ENCODE data around the gene IL23R. TPM values are rescaled to one million over a fixed set of nuclear protein-coding genes. Genes with fewer than 3 reads are reported as not detected.

Gene IL23R
- polyA plus RNA-seq, 12 donors: 0.04 to 0.37 (median 0.08) TPM; not detected in 7

DNA sequence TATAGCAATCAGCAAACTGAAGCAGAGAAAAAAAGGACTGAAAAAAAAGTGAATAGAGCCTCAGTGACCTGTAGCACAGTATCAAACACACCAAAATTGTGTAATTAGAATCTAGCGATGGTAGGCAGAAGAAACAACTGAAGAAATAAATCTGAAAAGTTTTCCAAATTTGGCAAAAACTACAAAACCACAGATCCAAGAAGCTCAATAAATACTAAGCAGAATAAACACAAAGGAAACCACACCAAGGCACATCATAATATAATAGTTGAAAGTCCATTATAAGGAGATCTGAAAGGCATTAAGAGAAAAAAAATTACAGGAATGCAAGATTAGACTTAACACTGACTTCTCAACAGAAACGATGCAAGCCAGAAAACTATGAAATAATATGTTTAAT lies 134.3 kb downstream of the IL23R start:
- DNase-seq: no peak

DNA sequence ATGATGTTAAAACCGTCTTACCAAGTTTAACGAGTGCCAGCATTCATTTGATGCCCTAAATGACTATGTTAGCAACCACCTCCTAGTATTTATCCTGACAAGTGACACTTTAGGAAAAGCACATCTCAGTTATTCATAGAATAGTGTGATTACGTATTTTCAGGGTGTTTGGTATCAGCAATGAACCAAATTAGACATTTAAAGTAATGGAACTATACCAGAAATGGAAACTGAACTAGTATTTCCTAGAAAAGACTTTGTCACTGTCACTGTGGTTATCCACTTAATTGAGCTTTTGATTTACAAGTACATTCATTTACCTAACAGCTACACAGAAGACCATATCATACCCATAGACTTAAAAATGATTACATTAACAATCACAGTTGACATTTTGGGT lies 137.8 kb downstream of the IL23R start:
- DNase-seq: no peak

DNA sequence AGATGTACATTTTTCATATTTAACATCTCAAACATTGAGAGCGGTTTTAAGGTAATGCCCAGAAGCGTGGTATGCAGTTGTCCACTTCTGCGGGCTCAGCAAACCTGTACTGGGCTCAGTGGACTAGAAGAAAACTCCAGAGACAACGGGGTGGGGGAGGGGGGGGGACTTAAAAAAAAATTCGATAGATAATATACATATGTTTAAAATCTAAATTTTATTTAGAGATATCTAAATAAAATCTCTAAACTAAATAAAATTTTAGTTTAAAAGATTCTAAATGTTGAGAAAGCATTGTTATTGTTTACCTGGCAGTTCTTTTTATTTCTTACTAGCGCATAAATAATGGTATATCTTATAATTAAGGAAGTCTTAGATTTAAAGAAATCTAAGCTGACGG lies 140.3 kb downstream of the IL23R start:
- no peak for DNase-seq

DNA sequence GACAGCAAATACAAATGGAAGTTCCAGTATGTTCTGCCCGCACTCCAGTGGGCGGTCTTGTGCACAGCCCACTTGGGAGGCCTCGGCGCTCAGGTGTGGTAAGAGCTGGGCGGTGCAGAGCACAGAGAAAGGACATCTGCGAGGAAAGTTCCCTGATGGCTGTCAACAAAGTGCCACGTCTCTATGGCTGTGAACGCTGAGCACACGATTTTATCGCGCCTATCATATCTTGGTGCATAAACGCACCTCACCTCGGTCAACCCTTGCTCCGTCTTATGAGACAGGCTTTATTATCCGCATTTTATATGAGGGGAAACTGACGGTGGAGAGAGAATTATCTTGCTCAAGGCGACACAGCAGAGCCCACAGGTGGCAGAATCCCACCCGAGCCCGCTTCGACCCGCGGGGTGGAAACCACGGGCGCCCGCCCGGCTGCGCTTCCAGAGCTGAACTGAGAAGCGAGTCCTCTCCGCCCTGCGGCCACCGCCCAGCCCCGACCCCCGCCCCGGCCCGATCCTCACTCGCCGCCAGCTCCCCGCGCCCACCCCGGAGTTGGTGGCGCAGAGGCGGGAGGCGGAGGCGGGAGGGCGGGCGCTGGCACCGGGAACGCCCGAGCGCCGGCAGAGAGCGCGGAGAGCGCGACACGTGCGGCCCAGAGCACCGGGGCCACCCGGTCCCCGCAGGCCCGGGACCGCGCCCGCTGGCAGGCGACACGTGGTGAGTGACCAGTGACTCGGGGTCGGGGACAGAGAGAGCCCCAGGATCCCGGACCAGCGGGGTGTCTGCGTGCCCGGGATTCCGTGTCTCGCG lies 141.2 kb downstream of the IL23R start, which contains the start of gene IL12RB2:
IL12RB2 (plus strand) TSS at position 623 of the 810 bp plus-strand sequence. CDS start 12,496 bp downstream, outside the sequence.
- DNase-seq: no peak

DNA sequence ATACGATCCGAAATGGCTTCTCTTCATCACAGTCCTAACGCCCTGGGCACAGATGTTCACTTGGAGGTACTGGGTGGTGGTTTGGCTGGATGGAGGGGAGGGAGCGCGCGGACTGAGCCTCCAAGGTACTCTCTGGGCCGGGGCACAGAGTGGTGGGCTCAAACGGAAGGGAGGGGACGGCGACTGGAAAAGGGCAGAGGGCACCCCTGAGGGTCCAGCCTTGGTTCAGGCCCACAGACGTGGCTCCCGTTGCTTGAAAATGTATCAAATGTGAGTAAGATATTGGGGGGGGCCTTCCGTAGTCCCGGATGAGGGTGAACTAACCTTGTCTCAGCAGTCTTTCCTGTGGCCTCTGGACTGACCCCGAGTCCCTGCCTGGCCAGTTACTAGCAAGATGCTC lies 141.9 kb downstream of the IL23R start:
- no peak for DNase-seq

Other genes starting within 250 kb of the IL23R start
- 1 to 10 TPM in 10 of 12 donors, not detected in 2; 3.0 to 5.2 (median 3.9) TPM for gene DNAI4, start 241.6 kb upstream of the IL23R start, polyA plus RNA-seq (ENCODE audit: insufficient read length in 12 of 12)
- 100 to 1,000 TPM in 1 of 12 donors, 10 to 100 TPM in 11; 23.0 to 116 (median 25.9) TPM for gene MIER1, start 241.5 kb upstream of the IL23R start, polyA plus RNA-seq (ENCODE audit: insufficient read length in 12 of 12)
- 10 to 100 TPM in 1 of 12 donors, 1 to 10 TPM in 10, not detected in 1; 7.1 to 14.7 (median 8.7) TPM for gene SLC35D1, start 112.3 kb upstream of the IL23R start, polyA plus RNA-seq (ENCODE audit: insufficient read length in 12 of 12)
- not detected for gene C1orf141, start 31.5 kb upstream of the IL23R start, polyA plus RNA-seq (ENCODE audit: insufficient read length in 12 of 12)
- 1 to 10 TPM in 6 of 12 donors, under 1 TPM in 4, not detected in 2; 0.59 to 2.0 (median 1.2) TPM for gene IL12RB2, start 141.4 kb downstream of the IL23R start, polyA plus RNA-seq (ENCODE audit: insufficient read length in 12 of 12)